Activated CD4-positive, alpha-beta T cell treated with anti-CD3 and anti-CD28 coated beads, Interleukin-10, Interleukin-2, amounts not matched to agents 100 ng/mL and 50 ng/mL, durations not matched to agents 16 hours and 8 hours (primary cell): ENCODE results near the gene POLR2E.

ENCODE experiments used
- DNase-seq: peaks from one replicate; pipeline ENCODE4 v3.0.0-alpha.2; 2020

The POLR2E gene

GRCh38 chr19:1042689-1043511 lies 52.3 kb downstream of the POLR2E start:
- no peak for DNase-seq

GRCh38 chr19:1041835-1042685 lies 53.1 kb downstream of the POLR2E start:
- no peak for DNase-seq

GRCh38 chr19:1041272-1041834 lies 53.8 kb downstream of the POLR2E start:
- DNase-seq = no peak

GRCh38 chr19:1040476-1041271 lies 54.5 kb downstream of the POLR2E start:
- peak; percentile 94 for DNase-seq

- DNase-seq = peak; percentile 99
Measured at GRCh38 chr19:1039646-1040475, 55.3 kb downstream of the POLR2E start, which contains the start of gene ABCA7. ABCA7 (plus strand) TSS chr19:1040107; CDS start chr19:1041362, 1,255 bp downstream.

GRCh38 chr19:1038978-1039645 lies 56.1 kb downstream of the POLR2E start:
- no peak for DNase-seq

- DNase-seq = no peak
Measured at GRCh38 chr19:1037621-1038064, 57.5 kb downstream of the POLR2E start.
